Endodermal cell (in vitro differentiated cells): Measurements from ENCODE around the gene WDR27. TPM values are rescaled to one million over a fixed set of nuclear protein-coding genes. Genes with fewer than 3 reads are reported as not detected.

Source experiments
- DNase-seq: peaks from one replicate; pipeline ENCODE4 v3.0.0-alpha.2; 2017
- H3K27ac ChIP-seq: 2 replicates; pipeline ENCODE4 v1.5.1; 2013; ENCODE audit warnings: mild to moderate bottlenecking, low read depth, low read length, moderate library complexity
- H3K27me3 ChIP-seq: 2 replicates; pipeline ENCODE4 v1.6.1; 2013; ENCODE audit warnings: mild to moderate bottlenecking, low read length, moderate library complexity; ENCODE audit not compliant: insufficient read depth, control insufficient read depth, poor library complexity, severe bottlenecking
- H3K36me3 ChIP-seq: 2 replicates; pipeline ENCODE4 v1.7.0; 2013; ENCODE audit warnings: mild to moderate bottlenecking, low read length, moderate library complexity; ENCODE audit not compliant: control insufficient read depth, insufficient read depth
- H3K4me1 ChIP-seq: one replicate; pipeline ENCODE4 v1.7.0; 2013; ENCODE audit warnings: low read length; ENCODE audit not compliant: control insufficient read depth, insufficient read depth
- H3K4me3 ChIP-seq: 2 replicates; pipeline ENCODE4 v1.5.1; 2013; ENCODE audit warnings: mild to moderate bottlenecking, low read length, moderate library complexity
- H3K9ac ChIP-seq: 2 replicates; pipeline ENCODE4 v1.6.1; 2013; ENCODE audit warnings: mild to moderate bottlenecking, low read length, moderate library complexity; ENCODE audit not compliant: poor library complexity, severe bottlenecking; ENCODE audit errors: extremely low read depth
- H3K9me3 ChIP-seq: 2 replicates; pipeline ENCODE4 v1.6.1; 2013; ENCODE audit warnings: mild to moderate bottlenecking, low read length, moderate library complexity; ENCODE audit not compliant: control insufficient read depth
- H3K27ac Mint-ChIP-seq: 2 replicates; pipeline ENCODE4 v1.8.0; 2020; ENCODE audit warnings: mixed read lengths
- H3K27me3 Mint-ChIP-seq: 2 replicates; pipeline ENCODE4 v1.8.0; 2021; ENCODE audit warnings: mild to moderate bottlenecking, mixed read lengths; ENCODE audit not compliant: insufficient read depth
- H3K36me3 Mint-ChIP-seq: 2 replicates; pipeline ENCODE4 v1.8.0; 2020; ENCODE audit warnings: low read depth, mixed read lengths
- H3K4me1 Mint-ChIP-seq: 2 replicates; pipeline ENCODE4 v1.8.0; 2020; ENCODE audit warnings: mixed read lengths
- H3K4me3 Mint-ChIP-seq: 2 replicates; pipeline ENCODE4 v1.8.0; 2020; ENCODE audit warnings: mild to moderate bottlenecking, moderate library complexity, mixed read lengths
- H3K9me3 Mint-ChIP-seq: 2 replicates; pipeline ENCODE4 v1.8.0; 2020; ENCODE audit warnings: mild to moderate bottlenecking, mixed read lengths
- CTCF ChIP-seq: fragments of 200-600 bp; sonication (generic); conservative IDR thresholded peaks from 2 replicates; pipeline ENCODE4 v1.5.0; 2021; ENCODE audit warnings: antibody characterized with exemption, mild to moderate bottlenecking
- WGBS, 2 experiments: methylation state at CpG; one replicate each; pipeline versions ENCODE4 v1.1.5 to v1.1.7; 2013; ENCODE audit warnings: missing lambda C conversion rate in 2 of 2, mixed read lengths in 1 of 2; ENCODE audit not compliant: insufficient coverage in 1 of 2, insufficient read length in 1 of 2; 5-methylcytosine and 5-hydroxymethylcytosine counted together
- total RNA-seq, 2 donors: library from RNA; stranded (reverse); fragmentation: NEBNext Ultra II Directional in 1 of 2; extraction: Animal tissue kit (Norgen Biotek cat#: 25700) in 1 of 2; gene quantifications; 2 replicates in 1 of 2; 3 replicates in 1 of 2; pipeline ENCODE4 v1.2.1, GENCODE V29; 2021

WDR27 gene
- total RNA-seq, 2 donors from 2014 or later, result 94.4 to 110 TPM

GRCh38 chr6:169559592-169559991 lies 142.2 kb downstream of the WDR27 start:
- Mint-ChIP-seq H3K9me3 (peaks cover 4% of the 10 kb centered on the region), H3K27me3 (no peaks in the 10 kb centered on the region), H3K27ac (no peak overlapping the region), H3K4me1 (no peaks in the 10 kb centered on the region), H3K4me3 (no peak overlapping the region), H3K36me3 (peaks cover 49% of the 10 kb centered on the region)
- Histone ChIP-seq H3K36me3 (peaks cover 34% of the 10 kb centered on the region), H3K9me3 (peaks cover 14% of the 10 kb centered on the region), H3K27me3 (no peaks in the 10 kb centered on the region), H3K27ac (no peak overlapping the region), H3K9ac (no peak overlapping the region), H3K4me3 (no peak overlapping the region), H3K4me1 (no peaks in the 10 kb centered on the region)
- no peak for DNase-seq
- TF ChIP-seq CTCF, result no peak
- 91 to 95% methylated on average over 10 of the region's 10 CpGs for WGBS, 2 experiments

- Mint-ChIP-seq H3K27ac (no peak overlapping the region), H3K36me3 (peaks cover 42% of the 10 kb centered on the region), H3K9me3 (peaks cover 4% of the 10 kb centered on the region), H3K27me3 (no peaks in the 10 kb centered on the region), H3K4me3 (no peak overlapping the region), H3K4me1 (no peaks in the 10 kb centered on the region)
- 96 to 98% methylated on average over 9 of the region's 9 CpGs for WGBS, 2 experiments
- Histone ChIP-seq H3K36me3 (peaks cover 34% of the 10 kb centered on the region), H3K9ac (no peak overlapping the region), H3K27ac (no peak overlapping the region), H3K4me3 (no peak overlapping the region), H3K27me3 (no peaks in the 10 kb centered on the region), H3K4me1 (no peaks in the 10 kb centered on the region), H3K9me3 (peaks cover 14% of the 10 kb centered on the region)
- no peak for TF ChIP-seq CTCF
- DNase-seq, result no peak
Observed at GRCh38 chr6:169558774-169559441, 142.9 kb downstream of the WDR27 start.

- no peak for TF ChIP-seq CTCF
- Histone ChIP-seq H3K27ac (no peak overlapping the region), H3K36me3 (peaks cover 34% of the 10 kb centered on the region), H3K9me3 (peaks cover 14% of the 10 kb centered on the region), H3K9ac (no peak overlapping the region), H3K4me1 (no peaks in the 10 kb centered on the region), H3K27me3 (no peaks in the 10 kb centered on the region), H3K4me3 (no peak overlapping the region)
- Mint-ChIP-seq H3K9me3 (peaks cover 4% of the 10 kb centered on the region), H3K4me1 (no peaks in the 10 kb centered on the region), H3K36me3 (peaks cover 37% of the 10 kb centered on the region), H3K27me3 (no peaks in the 10 kb centered on the region), H3K4me3 (no peak overlapping the region), H3K27ac (no peak overlapping the region)
- 94% methylated on average over 7 to 8 of the region's 8 CpGs for WGBS, 2 experiments
- DNase-seq, result no peak
Observed at GRCh38 chr6:169558378-169558773, 143.5 kb downstream of the WDR27 start.
